NCI-H345 treated with DMSO at 0.1 percent for 48 hours (cell line): ENCODE measurements around the gene CYFIP1.

Source experiments
- DNase-seq: peaks from one replicate; lab custom pipeline; 2025; ENCODE audit not compliant: unreplicated experiment; lab: John Stamatoyannopoulos, UW

The CYFIP1 gene

DNA sequence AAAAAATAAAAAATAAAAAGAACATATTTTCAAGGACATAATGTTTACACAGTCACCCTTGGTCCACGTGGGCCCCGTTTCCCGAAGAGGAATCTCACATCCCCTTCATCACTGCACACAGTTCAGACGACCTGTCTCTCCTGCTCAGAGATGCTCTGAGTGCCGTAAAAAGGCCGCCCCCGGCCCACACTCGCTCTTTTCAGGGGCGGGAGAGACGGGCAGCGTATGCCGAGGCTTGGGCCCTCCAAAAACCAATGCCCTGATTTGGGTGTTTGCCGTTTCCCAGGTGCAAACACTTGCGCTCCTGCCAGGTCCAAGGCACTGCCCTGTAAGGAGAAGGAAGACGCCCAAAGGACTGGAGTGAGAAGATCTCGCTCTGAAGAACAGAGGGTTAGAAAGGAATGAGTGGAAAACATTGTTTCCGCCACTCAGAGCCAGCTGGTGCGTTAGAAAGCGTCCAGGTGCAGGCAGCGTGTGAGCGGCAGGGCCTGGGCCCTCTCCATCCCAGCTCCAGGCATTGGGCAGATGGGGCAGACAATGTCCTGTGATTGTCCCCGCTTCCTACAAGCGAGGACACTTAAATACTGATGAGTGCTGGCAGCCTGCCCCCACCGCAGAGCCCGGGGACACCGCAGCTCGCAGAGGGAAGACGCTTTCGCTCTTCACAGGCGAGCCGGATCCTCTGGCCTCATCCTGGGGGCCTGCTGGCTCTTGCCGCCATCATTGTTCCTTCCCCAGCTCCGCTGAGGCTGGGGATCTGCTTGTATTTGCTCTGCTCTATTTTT, 88.5 kb downstream of the CYFIP1 start:
- DNase-seq: no peak

DNA sequence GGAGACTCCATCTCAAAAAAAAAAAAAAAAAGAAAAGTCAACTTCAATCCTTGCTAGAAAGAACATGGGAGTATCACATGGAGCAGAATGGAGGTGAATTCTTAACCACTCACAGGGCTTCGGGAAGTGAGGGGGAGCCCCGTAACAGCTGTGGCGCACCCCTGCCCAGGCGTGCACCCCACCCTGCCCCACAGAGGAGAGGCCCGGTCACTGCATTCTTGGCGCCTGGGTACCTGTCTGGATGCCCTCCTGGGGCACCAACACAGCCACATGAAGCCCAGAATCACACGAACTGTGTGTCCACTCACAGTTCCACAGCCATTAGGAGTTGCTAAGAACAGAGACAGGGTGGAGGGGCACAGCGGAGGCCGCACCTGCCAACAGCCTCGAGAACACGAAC, 89.9 kb downstream of the CYFIP1 start:
- no peak for DNase-seq

DNA sequence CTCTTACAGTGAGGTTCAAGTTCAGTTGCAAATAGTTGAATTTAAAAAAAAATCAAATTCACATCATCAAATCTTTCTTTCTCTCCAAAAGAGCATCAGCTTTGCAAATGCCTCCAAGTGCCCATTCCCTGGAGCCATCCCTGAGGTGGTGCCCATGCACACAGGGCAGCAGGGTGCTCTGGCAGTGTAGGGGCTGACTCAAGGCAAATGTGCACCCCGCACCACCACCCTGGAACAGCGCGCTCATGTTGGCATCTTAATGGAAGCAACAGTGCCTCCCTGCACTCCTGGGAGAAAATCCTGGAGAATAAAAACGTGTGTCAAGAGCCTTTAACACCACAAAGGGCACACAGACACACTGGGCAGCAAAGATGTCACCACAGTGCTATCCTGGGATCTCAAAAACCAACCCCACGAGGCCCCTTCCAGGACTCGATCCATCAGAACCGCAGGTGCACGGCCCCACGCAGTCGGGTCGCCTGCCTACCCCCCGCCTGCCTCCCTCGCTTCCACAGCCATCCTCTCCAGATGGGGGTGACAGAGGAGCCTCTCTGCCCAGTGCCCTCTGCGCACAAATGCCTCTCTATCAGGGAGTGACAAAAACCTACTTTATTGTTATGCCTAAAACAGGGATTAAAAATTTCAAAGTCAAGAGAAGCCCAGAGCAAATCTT, 90.9 kb downstream of the CYFIP1 start:
- no peak for DNase-seq

DNA sequence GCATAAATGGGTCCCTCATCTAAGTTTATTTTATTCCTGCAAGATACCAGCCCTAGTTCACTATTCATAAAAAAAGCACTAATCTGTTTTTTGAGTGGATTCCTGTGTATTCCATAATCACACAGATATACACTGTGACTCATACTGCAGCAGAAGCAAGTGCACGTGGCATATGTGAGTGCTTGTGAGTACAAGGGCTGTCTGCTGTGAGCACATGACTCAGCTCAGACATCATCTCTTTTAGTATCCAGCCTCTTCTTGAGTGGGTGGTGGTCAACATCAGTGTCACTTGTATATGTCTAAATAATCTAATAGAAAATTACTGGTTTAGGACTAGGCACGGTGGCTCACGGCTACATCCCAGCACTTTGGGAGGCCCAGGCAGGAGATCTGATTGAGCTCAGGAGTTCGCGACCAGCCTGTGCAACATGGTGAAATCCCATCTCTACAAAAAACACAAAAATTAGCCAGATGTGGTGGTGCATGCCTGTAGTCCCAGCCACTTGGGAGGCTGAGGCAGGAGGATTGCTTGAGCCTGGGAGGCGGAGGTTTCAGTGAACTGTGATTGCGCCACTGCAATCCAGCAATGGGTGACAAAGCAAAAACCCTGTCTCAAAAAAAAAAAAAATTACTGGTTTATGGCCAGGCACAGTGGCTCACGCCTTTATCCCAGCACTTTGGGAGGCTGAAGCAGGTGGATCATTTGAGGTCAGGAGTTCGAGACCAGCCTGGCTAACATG, 91.9 kb downstream of the CYFIP1 start:
- no peak for DNase-seq

DNA sequence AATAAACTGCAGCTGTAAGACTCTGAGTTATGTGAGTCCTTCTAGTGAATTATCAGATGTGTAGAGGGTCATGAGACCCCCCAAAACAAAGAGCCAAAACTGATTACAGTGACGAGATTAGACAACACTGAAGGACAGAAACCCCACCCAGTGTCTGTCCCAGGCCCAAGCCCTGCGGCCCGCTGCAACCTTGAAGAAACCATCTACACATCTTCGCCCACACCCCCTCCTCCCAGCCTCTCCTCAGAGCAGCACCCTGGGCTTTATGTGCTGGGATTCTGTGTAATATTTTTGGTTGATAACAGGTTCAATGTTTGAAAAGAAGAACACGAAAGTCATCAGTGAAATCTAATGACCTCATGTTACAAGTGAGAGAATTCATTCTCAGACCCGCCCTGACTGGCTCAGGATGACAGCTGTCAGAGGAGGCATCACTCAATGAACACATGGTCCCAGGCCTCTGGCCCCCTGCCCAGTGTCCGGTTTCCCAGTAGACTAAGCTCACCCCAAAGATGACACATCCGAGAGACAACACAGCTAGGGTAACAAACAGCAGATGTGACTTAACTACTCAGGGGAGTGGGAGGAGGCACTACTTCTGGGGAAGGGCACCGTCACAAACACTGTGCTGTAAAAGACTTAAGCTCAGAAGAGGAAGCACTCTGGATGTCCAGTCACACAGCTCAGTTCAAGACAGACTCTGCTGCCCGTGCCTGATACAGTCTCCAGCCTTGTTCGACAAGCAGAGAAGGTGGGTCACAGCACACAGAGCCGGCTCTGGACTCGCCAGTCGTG, 92.8 kb downstream of the CYFIP1 start:
- no peak for DNase-seq

DNA sequence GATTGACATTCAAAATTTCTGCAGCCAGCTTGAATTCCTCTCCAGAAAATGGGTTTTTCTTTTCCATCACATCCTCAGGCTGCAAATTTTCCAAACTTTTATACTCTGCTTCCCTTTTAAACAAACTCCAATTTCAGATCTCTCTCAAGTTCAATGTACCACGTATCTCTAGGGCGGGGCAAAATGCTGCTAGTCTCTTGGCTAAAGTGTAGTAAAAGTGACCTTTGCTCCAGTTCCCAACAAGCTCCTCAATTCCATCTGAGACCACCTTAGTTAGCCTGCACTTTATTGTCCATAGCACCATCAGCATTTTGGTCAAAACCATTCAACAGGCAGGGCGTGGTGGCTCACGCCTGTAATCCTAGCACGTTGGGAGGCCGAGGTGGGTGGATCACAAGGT, 95.0 kb downstream of the CYFIP1 start:
- DNase-seq: no peak

DNA sequence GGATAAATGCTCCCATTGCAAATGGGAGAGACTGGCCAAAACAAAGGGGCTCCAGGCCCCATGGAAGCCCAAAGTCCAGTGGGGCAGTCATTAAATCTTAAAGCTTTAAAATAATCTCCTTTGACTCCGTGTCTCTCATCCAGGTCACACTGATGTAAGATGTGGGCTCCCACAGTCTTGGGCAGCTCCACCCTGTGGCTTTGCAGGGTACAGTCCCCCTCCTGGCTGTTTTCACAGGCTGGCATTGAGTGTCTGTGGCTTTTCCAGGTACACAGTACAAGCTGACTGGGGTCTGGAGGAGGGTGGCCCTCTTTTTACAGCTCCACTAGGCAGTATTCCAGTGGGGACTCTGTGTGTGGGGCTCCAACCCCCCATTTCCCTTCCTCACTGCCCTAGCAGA, 95.8 kb downstream of the CYFIP1 start:
- no peak for DNase-seq

DNA sequence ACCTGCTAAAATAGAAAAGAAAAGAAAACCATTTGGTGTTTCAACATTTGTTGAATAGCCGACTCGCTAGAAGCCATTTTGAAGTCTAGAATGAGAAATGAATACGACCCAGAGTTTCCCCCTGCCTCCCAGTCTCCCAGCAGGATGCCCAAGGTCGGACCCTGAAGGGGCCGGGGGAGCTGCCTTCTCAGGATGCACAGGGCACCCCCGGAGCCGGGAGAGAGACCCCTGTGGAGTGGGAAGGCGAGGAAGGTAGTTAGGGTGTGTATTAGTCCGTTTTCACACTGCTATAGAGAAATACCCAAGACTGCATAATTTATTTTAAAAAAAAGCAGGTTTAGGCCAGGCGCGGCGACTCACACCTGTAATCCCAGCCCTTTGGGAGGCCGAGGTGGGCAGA, 97.0 kb downstream of the CYFIP1 start:
- no peak for DNase-seq

DNA sequence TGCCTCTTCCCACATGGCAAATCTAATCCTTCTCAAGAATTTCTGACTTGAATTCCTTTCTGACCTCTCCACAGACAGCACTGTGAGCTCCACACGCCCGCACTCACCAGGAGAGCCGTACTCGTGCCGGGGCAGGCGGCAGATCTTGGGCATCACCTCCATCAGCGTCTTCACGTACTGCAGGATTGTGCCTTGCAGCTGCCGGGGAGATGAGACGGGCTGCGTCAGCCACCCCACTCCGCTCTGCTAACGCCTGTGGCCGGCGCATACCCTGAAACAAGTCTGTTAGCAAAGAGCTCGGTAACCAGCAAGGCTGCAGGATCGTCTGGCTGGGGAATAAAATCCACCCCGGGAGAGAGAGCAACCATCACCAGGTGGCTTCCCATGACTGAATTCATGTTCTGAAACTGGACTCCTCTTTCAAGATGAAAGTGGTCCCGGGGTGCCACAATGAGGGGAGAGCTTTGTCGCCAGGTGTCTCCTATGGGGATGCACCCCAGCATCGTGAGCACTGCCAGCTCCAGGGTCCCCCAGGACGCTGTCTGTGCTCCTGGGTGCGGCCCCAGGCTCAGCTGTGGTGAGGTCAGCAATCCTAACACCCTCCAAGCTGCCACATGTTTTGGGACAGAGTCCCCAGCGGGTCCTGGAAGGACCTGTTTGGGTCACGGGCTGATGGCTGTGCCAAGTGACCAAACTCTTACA, 98.3 kb downstream of the CYFIP1 start:
- DNase-seq: no peak

DNA sequence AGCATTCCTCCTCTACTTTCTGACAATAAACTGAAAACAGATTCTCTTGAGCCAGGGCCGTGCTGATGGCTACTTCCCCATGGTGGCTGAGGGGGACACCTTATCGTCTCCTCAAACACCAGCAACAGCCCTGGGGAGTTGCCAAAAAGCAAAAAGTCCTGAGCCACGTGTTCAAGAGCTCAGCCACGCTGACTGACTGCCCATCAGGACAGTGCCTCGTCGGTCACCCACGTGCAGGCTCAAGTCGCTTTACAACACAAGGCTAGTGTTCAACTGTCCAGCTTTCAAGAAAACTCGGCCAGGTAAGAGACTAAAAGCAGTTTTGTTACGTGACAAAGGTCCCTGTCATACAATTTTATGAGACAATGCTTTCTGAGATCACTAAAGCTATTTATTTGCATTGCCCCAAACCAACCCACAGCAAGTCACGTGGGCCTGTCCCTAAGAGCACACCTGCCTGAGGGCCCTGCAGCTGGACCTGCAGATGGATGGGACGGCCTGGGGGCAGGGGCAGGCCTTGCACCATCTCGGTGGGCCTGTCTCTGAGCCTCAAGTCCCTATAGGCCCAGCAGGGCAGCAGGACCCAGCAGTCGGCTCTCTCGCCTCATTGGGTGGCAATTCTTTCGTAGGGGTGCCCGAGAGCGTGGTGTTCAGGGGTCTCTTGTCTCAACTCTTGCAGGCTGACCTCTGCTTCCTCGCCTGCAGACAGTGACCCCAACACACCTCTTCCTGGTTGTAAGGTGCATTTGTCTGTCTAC, 99.0 kb downstream of the CYFIP1 start:
- no peak for DNase-seq

DNA sequence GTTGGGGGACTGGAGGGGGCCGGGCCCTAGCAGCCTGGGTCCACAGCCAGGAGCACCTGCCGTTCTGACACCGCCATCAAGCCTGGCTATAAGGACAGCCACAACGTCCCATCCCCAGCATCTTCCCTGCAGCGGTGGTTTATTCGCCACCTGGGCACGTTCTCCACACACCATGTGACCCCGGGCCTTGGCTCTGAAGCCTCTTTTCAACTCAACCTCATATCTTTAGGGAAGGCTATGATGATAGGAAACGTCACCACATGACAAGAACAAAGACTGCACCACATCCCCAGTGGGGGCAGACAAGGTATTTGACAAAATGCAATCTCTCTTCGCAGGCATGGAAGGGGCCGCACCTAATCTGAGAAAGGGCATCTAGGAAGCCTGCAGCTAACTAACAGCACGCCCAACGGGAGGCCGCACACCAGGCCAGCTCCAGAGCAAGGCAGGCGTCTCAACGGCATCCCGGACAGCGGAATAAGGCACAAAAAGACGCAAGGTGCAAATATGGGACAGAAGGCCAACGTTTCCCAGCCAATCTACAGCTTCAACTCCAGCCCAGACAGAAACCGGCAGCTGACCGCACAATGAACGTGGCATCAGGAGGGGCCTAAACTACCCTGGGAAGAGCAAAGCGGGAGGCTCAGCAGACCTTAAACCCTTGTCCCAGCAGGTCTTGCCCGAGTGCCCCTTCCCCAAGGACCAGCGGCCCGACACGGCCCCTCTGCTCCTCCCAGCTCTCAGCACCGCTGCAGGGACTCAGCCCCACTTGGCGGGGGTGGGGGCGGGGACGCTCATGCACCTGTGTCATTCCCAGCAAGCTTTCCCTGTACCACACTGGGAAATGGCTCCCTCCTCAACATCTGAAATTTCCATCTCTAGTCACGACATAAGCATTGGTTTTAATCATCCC, 99.8 kb downstream of the CYFIP1 start:
- no peak for DNase-seq

DNA sequence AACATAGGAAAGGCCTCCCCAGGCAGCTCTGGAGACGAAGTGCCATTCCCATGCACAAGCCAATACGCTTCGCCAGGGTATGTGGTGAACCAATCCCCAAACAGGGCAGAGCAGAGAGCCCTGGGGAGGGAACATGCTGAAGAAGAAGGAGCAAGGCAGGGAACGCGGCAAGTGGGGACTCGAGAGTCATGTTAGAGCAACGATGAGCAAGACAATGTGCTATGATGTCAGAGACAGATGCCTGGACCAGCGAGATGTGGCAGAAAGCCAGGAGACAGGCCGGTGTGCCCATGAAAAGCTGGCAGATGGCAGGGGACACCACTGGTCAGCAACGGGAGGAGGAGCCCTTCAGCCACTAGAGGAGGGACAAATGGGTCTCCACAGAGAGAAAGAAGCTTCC, 102.1 kb downstream of the CYFIP1 start:
- DNase-seq: no peak

DNA sequence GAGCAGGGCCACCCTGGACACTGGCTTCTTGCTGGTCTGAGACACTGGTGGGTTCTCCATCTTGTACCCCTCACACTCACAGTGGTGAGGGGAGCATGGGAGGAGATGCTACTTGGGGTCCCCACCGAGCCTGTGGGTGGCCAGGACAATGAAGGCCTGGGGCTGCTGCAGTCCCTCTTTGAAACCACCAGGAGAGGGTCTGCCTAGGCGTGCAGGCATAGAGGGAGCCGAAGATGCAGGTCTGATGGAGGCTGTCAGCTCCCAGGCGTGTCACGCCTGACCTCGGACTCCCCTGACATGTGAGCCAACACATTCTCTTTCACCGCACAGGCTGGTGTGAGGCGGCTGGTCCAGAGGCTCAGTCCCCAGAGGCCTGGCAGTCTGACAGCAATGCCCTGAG, 102.6 kb downstream of the CYFIP1 start:
- no peak for DNase-seq

DNA sequence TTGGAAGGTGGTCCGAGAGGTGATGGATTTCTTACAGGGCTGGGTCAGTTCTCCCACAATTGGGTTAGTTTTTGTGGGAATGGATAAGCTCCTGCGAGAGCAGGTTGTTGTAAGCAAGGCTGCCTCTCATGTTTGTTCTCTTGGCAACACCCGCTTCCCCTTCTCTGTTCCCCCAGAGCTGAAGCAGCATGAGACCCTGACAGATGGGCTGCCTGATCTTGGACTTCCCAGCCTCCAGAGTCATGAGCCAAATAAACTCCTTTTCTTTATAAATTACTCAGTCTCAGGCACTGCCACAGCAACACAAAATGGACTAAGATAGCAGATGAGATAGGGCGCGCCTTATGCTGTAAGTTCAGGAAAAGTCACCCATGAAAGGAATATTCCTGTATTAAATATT, 103.1 kb downstream of the CYFIP1 start:
- no peak for DNase-seq

DNA sequence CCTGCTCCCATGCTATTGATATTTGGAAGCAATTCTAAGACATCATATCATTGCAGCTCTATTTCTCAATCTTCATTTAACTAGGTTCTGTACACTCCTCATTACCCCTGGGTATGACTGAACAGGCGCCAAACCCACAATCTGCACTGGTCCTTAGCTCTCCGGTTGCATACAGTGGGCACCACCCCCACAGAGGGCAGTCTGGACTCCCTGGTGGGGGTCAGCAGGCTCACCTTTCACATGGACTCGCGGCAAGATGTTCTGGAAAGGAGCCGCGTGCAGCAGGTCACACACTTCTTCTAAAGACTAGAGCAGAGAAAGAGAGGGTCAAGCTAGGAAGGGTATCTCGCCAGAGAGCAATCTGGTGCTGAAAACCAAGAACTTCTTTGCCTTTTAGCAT, 105.2 kb downstream of the CYFIP1 start:
- DNase-seq: no peak

DNA sequence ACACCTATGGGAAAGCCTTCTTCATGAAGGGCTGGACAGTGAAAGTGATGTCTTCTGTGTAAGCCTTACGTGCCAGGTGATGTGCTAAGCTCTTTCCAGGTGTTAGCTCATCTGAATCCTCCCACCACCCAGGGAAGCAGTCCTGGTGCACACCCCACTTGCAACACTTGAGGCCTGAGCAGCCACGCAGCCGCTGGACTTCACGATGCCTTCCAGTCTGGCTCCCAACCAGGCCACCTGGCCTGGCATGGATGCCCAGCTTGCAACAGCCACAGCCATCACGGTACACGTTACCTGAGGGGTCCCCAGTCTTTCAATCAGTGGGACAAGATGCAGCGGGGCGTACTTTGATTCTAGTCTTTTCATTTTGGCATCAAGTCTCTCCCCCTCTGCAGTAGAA, 105.9 kb downstream of the CYFIP1 start:
- no peak for DNase-seq

DNA sequence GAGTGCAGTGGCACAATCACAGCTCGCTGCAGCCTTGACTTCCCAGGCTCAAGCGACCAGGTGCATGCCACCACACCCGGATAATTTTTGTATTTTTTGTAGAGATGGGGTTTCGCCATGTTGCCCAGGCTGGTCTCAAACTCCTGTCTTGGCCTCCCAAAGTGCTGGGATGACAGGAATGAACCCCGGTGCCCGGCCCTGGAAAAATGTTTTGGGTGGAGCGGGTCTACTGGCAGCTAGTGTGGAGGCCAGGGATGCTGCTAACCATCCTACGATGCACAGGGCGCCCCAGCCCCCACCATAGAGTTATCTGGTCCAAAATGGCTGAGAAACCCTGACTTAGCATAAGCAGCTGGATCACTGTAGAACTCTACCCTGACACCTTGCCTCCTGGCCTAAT, 106.3 kb downstream of the CYFIP1 start:
- DNase-seq: no peak

DNA sequence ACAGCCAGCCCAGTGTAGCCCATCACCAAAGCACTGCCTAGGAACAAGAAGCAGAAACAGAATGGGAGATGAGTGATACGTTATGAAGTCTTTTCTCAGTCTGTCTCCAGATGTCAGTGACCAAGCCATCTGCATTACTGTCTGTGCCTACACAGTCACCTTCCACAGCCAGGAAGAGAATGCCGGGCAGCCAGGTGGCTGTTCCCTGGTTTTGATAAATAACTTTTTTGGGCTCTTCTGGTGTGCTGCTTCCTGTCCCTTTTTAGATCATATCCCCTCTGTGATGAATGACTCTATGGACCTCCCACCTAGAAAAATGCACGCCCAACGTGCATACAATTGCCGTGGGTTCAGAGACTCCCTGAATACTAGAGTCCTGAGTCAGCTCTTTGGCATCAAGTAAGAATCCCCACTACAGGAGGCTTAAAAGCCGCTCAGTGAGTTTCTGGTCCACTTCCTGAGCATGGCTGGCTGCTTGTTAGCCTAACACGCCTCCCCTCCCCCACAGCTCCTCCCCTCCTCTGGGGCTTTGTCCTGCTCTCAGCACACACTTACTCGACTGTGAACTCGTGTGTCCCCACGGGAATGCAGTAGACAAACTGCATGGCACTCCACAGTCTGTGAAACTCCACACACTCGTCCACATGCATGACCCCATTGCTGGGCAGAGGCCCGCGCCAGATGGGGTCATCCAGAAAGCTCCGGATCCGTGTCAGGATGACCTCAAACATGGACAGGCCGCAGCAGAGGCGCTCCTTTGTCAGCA, 107.0 kb downstream of the CYFIP1 start:
- DNase-seq: no peak
